Iris pigment epithelial cell (primary cell): ENCODE measurements around the gene THOC5.
A peak's percentile ranks its signal among the peaks of the same experiment; 100 is the strongest.
"Not testable (repeated sequence)": the region's sequence is repeated elsewhere in the genome, so short reads cannot be mapped to it uniquely, and the experiment has no call there.

ENCODE experiments used
- DNase-seq: peaks from one replicate; pipeline ENCODE4 v3.0.0-alpha.2; 2011; ENCODE audit warnings: low read depth

THOC5 gene

DNA sequence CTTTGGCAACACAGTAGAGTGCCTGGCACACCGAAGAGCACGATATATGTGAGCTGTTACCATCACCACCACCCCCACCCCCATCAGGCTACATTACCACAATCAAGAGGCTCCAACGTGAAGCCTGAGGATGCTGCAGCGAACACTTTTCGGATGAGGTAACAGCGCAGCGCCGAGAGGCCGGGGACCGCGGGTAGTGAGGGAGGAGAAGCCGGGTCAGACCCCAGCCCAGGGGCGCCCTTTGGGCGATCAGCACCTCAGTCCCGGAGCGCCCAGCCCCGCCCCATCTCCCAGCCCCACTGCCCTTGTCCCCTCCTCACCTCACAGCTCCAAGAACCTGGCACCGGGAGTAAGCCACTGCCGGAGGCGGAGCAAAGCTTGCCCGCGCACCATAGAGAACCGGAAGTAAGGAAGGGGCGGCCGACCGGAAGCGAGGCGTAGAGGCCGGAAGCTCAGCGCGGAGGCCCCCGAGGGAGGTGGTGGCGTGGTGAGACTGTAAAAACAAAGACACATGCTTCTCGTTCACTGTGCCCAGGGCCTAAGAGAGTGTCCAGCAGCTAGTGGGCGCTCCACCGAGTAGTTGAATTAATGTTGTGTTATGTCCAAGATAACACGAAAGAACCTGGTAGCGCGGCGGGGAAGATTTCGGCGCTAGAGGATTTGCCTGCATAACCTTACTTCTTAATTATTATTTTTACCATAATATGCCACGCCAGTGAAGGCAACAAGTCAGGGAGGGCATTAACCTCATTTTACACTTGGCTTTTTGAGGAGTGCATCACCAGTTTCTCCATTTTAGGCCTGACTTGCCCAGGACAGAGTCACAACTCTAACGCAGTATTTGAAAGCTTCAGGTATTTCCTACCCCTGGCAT lies at the start of gene THOC5:
THOC5 (minus strand) TSS at position 407 of the 874 bp plus-strand sequence. CDS start 4,610 bp downstream, outside the sequence.
- DNase-seq = peak; percentile 96

DNA sequence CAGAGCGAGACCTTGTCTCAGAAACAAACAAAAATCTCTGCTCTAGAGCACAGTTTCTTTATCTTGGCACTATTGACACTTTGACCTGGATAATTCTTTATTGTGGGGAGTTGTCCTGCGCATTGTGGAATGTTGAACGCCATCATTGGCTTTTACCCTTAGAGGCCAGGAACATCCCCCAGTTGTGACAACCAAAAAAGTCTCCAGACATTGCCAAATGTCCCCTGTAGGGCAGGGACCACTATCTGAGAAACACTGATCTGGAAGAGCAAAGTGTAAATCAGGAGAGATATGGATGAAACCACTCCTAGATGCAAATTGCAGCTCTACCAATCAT lies 45.1 kb upstream of the THOC5 start:
- no peak for DNase-seq

DNA sequence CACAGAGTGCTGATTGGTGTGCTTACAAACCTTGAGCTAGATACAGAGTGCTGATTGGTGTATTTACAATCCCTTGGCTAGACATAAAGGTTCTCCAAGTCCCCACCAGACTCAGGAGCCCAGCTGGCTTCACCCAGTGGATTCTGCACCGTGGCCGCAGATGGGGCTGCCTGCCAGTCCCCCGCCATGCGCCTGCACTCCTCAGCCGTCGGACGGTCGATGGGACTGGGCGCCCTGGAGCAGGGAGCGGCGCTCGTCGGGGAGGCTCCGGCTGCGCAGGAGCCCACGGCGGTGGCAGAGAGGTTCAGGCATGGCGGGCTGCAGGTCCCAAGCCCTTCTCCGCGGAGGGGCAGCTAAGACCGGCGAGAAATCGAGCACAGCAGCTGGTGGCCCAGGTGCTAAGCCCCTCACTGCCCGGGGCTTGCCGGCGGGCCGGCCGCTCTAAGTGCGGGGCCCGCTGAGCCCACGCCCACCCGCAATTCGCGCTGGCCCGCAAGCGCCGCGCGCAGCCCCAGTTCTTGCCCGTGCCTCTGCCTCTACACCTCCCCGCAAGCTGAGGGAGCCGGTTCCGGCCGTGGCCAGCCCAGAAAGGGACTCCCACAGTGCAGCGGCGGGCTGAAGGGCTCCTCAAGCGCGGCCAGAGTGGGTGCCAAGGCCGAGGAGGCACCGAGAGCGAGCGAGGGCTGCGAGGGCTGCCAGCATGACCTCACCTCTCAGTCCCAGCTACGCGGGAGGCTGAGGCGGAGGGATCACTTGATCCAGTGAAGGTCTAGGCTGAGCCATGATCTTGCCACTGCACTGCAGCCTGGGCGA lies 44.5 kb upstream of the THOC5 start:
- DNase-seq = not testable (repeated sequence)

DNA sequence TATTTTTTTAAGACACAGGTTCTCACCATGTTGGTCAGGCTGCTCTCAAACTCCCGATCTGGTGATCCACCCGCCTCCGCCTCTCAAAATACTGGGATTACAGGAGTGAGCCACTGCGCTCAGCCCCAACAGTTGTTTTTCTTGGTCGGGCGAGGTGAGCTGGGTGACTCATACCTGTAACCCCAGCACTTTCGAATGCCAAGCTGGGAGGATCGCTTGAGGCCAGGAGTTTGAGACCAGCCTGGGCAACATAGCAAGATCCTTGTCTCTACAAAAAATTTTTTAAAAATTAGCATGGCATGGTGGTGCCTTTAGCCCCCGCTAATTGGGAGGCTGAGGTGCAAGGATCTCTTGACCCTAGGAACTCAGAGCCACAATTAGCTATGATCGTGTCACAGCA lies 42.9 kb upstream of the THOC5 start:
- DNase-seq = no peak

DNA sequence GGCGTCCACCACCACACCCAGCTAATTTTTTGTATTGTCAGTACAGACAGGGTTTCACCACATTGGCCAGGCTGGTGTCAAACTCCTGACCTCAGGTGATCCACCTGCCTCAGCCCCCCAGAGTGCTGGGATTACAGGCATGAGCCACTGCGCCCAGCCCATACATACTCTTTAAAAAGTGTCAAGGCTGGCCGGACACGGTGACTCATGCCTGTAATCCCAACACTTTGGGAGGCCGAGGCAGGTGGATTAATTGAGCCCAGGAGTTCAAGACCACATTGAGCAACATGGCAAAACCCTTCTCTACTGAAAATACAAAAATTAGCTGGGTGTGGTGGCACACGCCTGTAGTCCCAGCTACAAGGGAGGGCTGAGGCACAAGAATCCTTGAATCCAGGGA lies 40.9 kb upstream of the THOC5 start:
- not testable (repeated sequence) for DNase-seq

DNA sequence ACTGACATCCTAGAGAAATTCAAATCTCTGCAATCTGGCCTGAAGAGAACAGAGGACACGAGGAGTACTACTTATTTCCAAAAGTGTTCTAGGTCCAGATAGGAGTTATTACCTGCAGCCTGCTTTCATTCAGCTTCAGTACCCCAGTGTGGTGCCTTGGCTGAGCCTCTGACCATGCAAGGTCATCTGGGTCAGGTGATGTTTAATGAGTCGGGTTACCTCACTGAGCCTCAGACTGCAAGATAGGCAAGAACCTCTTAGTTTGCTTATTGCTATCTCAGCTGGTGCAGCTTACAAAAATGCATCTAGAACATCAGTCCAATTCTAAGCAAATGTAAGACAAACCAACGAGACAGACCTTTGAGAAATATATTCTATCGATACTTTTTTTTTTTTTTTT lies 40.4 kb upstream of the THOC5 start:
- DNase-seq = no peak

DNA sequence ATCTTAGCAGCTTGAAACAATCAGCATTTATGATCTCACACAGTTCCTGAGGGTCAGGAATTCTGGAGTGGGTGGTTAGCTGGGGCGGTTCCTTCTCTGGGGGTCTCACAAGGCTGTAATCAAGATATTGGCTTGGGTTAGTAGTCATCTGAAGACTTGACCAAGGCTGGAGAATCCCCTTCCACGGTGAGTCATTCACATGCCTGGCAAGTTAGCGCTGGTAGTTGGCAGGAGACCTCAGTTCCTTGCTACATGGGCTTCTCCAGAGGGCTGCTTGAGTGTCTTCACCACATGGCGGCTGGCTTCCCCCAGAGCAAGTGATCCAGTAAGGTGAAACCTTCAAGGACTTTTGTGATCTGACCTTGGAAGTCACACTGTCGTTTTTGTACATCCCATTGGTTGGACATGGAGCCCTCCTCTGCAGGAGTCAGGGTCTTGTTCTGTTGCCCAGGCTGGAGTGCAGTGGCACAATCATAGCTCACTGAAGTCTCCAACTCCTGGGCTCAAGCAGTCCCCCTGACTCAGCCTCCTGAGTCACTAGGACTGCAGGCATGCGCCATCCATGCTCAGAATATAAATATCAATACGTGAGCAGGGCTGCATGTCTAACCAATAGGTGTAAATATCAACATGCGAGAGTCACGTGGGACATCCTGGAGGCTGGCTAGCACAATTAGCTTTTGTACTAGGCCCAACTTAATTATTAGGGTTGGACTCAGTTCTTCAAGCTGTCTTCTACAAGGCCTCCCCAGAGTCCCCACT lies 34.6 kb upstream of the THOC5 start:
- DNase-seq = peak; percentile 95

DNA sequence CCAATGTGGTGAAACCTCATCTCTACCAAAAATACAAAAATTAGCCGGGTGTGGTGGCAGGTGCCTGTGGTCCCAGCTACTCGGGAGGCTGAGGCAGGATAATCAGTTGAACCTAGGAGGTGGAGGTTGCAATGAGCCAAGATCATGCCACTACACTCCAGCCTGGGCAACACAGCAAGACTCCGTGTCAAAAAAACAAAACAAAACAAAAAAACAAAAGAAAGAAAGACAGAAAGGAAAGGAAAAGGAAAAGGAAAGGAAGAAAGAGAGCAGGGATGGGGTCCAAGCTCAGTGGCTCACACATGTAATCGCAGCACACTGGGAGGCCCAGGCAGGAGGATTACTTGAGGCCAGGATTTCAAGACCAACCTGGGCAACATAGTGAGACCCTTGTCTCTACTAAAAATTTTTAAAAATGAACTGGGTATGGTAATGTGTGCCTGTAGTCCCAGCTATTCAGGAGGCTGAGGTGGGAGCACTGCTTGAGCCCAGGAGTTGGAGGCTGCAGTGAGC lies 32.7 kb upstream of the THOC5 start:
- not testable (repeated sequence) for DNase-seq

DNA sequence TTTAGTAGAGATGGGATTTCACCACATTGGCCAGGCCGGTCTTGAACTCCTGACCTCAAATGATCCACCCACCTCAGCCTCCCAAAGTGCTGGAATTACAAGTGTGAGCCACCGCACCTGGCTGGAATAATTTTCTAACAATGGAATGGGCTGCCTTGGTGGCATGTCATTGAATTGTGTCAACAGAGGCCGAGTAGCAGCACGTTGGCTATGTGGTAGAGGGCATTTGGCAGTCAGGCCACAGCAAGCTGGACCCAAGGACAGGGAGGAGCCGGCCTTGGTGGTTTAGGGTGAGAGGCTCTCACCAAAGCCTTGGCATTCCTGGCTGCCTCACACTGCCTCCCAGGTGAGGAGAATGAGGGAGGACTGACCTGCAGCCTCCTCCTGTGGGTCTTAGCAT lies 31.4 kb upstream of the THOC5 start:
- DNase-seq = no peak

DNA sequence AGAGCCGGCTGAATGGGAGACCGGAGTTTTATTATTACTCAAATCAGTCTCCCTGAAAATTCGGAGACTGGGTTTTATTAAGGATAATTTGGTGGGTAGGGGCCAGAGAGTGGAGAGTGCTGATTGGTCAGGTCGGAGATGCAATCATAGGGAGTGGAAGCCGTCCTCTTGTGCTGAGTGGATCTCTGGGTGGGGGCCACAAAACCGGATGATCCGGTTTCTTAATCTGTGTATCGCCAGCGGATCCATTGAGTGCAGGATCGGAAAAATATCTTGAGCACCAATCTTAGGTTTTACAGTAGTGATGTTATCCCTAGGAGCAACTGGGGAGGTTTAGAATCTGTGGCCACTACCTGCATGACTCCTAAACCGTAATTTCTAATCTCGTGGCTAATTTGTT lies 28.2 kb upstream of the THOC5 start:
- no peak for DNase-seq

DNA sequence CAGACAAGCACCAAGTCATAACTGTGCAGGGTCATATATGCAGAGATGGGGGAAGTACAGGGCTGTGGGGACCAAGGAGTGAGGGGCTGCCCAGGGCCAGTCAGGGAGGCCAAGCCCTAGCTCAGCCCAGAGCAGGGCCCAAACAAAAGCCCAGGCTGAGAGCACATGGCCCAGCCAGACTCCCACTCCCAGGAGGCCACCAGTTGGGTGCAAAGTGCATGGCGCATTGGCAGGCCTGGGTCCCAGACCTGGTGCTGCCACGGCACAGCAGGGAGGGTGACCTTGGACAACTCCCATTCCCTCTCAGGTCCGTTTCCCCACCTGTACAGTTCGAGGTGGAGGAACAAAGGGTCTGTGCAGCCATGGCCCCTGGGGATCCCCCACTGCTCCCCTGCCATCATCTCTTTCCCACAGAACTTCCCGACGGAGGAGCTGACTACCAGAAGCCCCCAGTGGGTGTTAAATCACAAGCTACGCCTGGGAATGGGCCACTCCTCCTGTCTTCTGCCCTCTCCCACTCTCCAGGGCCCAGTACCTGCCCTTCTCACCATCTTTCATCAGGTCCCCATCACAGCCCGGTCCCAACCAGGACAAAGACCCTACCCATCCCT lies 26.7 kb upstream of the THOC5 start:
- DNase-seq = no peak

DNA sequence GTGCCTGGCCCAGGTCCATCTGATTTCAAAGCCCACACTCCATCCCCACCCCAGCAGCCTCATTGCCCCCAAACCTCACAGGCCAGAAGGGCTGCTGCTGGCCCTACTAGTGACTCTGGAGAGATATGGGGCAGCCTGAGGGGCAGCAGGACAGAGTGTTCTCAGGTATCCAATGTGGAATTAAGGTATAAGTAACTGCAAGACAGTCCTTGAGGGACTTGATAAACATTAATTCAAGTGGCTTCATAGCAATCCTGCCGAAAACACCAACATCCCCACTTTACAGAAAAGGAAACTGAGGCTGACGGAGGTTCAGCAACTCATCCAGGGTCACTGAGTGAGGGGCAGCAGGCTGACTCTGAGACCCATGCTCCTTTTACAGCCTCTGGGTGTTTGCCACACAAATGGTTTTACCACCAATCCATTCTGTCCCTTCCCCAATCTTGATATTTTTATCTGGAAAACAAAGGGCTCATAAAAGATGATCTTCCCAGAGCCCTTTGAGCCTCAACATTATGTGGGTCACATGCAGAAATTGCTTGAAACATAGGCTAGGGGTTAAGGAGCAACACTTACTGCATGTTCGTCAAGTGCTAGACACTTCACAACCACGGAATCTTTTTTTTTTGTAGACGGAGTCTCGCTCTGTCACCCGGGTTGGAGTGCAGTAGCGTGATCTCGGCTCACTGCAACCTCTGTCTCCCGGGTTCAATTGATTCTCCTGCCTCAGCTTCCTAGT lies 25.1 kb upstream of the THOC5 start:
- DNase-seq = no peak

DNA sequence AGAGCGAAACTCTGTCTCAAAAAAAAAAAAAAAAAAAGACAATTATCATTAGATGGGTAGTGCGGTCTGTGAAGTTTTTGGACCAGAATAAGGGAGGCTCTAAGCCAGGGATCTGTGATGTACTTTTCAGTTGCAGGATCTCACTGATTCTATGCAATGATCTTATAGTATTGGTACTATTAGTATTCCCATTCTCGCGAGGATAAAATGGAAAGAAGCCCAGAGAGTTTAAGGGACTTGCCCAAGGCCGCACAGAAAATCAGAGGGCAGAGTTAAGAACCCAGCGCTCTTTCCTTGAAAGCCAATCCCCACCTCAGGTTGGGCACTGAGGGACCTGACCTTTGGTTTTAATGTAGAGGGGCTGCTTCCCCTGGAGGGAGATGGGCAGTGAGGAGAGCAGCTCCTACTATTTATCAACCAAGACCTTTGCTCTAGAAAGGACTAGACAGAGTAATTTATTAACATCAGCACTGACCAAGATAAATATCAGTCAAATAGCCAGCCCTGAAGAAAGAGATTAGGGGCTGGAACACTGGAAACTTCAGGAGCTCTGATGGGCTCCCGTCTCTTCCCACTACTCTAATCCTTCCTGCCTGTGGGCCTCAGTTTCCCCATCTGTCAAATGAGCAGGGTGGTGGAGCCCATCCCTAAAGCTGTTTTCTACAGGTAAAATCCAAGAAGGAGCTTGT lies 21.3 kb upstream of the THOC5 start:
- DNase-seq = no peak

DNA sequence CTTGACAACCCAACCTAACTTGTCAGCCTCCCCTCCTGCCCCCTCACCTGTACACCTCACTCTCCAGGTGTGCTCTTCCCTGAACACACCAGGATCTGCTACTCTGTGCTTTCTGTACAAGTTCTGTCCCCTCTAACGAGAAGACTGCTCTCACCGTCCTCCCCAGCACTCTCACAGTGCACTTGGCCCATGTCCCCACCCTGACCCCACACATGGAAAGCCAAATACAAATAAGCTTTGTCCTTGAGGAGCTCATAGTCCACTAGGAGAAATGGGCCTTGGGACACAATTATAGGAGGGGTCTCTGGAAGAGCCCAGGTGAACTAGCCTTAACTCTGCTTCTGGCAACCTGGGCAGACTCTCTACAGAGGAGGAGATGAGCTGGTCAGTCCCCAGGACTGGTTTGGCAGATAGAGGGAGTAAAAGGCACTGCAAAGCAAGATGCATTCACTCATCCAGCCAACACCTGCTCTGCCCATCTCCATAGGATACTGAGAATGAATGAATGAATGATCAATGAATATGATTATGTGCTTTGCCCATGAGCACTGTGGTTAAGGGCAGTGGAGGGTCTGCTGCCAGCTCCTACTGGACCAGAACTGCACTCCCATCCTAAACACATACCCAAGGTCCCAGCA lies 17.5 kb upstream of the THOC5 start:
- no peak for DNase-seq

DNA sequence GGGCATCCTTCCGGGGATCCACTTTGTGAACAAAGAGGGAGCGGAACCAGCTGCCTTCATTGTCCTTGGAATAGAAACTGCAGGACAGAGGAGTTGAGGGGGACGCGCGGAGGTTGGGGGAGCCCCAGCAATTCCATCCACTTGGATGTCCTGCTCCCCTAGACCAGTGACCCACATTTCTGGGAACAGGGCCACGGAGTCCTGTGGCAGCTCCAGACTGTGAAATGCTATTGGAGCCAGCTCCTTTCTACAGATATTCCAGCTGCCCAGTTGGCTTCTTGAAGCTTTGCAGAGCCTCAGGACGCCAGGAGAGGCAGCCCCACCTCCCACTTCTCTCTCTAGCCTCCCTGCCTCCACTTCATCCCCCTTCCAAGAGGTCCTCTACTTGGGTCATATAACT lies 16.9 kb upstream of the THOC5 start:
- no peak for DNase-seq

DNA sequence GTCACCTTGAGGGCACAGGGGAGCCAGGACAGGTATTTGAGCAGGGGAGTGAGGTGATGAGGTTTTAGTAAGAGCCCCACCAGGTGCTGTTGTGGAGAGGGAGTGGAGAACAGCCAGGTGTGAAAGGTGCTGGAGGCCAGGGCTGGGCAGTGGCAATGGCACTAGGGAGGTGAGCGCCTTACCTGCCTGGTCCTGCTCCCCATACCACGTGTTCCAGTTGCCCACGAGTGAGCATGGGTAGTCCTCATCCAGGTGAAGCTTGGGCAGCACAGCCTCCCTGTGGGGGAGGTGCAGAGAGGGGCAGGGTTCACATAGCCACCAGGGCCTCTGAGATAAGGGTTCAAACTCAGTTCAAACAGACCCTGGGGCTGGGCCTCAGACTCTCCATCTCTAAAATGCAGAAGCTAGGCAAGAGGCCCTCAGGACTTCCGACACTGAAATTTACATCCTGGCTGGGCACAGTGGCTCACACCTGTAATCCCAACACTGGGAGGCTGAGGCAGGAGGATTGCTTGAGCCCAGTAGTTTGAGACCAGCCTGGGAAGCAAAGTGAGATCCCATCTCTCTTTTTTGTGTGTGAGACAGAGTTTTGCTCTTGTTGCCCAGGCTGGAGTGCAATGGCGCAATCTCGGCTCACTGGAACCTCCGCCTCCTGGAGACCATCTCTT lies 15.6 kb upstream of the THOC5 start:
- DNase-seq = no peak

DNA sequence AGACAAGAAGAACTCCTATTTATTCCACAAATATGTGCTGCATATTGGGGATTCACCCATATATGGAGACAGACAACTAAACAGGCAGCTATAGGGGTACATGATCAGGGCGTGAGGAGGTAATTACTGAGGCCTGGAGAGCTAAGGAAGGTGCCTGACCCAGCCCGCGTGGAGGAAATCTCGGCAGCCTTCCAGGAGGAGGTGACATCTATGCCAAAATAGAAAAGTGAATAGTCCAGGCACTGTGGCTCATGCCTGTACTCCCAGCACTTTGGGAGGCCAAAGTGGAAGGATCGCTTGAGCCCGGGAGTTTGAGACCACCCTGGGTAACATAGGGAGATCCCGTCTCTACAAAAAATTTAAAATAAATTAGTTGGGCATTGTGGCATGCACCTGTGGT lies 13.8 kb upstream of the THOC5 start:
- DNase-seq = no peak

DNA sequence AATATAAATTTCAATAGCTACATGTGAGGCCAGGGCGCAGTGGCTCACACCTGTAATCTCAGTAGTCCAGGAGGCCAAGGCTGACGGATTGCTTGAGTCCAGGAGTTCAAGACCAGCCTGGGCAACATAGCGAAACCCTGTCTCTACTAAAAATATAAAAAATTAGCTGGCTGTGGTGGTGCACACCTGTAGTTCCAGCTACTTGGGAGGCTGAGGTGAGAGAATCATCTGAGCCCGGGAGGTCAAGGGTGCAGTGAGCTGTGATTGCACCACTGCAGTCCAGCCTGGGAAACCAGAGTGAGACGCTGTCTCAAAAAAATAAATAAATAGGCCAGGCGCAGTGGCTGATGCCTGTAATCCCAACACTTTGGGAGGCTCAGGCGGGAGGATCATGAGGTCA lies 13.0 kb upstream of the THOC5 start:
- not testable (repeated sequence) for DNase-seq

DNA sequence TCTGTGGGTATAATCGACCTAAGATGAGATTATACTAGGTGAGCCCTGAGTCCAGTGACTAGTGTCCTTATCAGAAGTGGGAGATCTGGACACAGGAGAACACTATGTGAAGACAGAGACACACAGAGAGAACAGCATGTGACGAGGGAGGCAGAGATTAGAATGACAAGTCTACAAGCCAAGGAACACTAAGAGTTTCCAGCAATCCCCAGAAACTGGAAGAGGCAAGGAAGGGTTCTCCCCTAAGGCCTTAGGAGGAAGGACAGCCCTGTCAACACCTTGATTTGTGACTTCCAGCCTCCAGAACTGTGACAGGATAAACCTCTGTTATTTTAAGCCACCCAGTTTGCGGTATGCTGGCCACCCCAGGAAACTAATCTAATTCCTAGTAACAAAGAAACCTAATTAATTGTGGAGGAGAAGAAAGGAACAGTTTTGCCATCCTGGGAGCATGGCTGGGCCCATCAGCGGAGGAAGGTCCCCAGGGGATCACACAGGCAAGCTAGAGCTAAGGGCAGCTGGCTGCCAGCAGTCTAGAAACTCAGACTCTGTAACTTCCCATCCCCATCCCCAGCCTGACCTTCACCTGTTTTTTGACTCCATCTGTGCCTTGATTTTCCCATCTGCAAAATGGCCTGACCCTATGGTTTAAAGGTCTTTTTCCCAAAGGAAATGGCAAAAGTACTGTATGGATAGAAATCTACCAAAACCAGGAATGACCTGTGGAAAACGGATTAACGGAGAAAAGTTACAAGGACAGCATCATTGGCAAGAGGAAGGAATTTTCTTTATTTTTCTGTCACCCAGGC lies 10.3 kb upstream of the THOC5 start:
- DNase-seq = no peak
